GM18861 (cell line): Measurements from ENCODE around the gene RNU1-2.
"Not testable (repeated sequence)": the region's sequence is repeated elsewhere in the genome, so short reads cannot be mapped to it uniquely, and the experiment has no call there.

Source experiments
- ATAC-seq: cut with Tn5 transposase; IDR thresholded peaks from one replicate; pipeline ENCODE4 v1.9.1; 2021; ENCODE audit not compliant: unreplicated experiment

Gene RNU1-2

DNA sequence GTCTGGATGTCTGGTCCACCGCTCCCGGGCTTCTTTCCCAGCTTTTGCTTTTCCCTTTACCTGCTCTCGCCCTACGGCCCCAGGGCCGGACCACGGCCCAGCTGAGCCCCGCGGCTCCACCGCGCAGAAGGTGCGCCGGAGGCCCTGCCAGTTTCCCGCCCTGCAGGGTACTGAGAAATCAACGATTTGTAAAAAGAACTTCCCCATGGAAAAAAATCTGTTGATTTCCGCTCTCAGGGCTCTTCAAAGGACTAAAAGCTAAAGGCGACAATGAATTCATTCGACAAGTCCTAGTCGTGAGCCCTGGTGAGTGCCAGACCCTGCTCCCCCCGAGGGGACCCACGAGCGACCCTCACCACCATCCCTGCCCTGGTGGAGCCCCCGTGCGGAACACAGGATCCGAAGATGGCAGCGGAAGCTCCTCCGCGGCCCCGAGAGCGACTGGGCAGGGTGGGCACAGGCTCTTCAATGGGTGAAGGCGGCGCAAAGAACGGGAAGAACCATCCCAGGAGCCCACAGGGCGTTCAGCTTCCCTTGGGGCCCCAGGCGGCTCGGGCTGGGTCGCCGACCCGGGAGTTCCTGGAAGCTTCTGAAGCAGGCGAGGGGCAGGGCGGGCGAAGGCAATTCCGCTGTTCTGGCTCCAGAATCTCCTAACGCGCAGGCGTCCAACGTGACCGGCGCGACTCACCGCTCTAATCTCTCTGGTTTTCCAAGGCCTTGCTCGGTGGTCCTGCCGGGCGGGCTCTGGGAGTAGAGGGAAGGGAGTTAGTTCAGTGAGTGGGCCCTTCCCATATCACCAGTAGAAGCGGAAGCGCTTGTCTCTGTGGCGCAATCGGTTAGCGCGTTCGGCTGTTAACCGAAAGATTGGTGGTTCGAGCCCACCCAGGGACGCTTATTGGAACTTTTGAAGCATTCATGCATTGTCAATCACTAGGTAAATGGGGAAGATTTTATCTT, 6.6 kb upstream of the RNU1-2 start:
- ATAC-seq, result no peak

DNA sequence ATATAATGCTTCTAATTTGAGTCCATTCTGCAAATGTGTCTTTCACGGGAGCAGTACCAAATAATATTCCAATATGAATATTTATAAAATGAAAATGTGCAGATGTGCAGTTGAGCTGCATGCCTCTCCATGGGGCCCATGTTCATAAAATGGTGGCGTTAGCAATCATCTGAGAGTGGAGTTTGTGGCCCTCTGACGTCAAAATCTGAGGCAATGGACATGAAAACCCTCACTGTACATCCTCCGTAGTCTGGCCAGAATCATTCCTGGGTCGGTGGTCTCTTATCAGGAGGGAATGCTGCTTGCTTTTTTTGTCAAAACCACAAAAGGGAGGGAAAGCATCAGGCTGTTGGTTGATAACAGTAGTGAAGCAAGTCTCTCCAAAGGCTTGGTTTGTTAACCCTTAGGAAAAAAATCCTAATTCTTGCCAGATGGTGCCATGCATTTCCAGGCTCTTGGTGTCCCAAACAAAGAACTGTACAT, 5.2 kb upstream of the RNU1-2 start:
- not testable (repeated sequence) for ATAC-seq

GRCh38 chr1:16891057-16891456, 4.7 kb upstream of the RNU1-2 start:
- not testable (repeated sequence) for ATAC-seq

- not testable (repeated sequence) for ATAC-seq
These were observed 2.7 kb upstream of the RNU1-2 start for GRCh38 chr1:16892978-16893525.

- not testable (repeated sequence) for ATAC-seq
These were observed 2.0 kb upstream of the RNU1-2 start for GRCh38 chr1:16893796-16894195.

DNA sequence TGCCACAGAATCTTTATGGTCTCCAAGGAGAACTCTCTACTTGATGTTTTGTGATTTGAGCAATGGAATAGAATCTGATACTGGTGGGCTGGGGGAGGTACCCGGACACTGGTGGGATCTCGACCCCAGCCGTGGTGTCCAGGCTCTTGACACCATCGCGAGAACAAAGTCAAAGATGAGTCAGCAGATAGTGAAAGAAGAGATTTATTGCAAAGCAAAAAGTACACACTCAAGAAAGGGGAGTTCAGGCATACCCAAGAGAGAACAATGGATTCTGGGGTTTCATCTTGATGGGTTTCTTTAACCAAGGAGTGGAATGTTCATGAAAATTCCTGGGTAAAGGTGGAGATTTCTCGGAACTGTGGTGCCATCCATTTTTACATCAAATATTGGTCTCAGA, 1.4 kb upstream of the RNU1-2 start:
- ATAC-seq, result not testable (repeated sequence)

GRCh38 chr1:16895233-16895597, 565 bp upstream of the RNU1-2 start:
- not testable (repeated sequence) for ATAC-seq

GRCh38 chr1:16896316-16897055, 706 bp downstream of the RNU1-2 start:
- ATAC-seq, result not testable (repeated sequence)

GRCh38 chr1:16897653-16898052, 1.9 kb downstream of the RNU1-2 start:
- ATAC-seq, result not testable (repeated sequence)

- ATAC-seq, result not testable (repeated sequence)
These were observed 2.5 kb downstream of the RNU1-2 start for GRCh38 chr1:16898298-16898697.

DNA sequence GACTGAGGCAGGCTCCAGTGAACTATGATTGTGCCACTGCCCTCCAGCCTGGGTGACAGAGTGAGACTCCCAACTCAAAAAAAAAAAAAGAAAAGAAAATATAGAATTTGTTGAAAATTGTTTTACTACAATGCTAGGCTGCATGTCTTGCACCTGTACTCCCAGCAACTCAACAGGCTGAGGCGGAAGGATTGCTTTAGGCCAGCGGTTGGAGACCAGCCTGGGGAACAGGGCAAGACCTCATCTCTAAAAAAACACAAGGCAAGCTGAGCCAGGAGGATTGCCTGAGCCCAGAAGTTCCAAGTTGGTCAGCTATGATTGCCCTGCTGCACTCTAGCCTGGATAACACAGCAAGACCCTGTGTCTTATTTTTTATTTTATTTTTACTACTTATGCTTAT, 3.2 kb downstream of the RNU1-2 start:
- not testable (repeated sequence) for ATAC-seq

- no peak for ATAC-seq
These were observed 5.0 kb downstream of the RNU1-2 start for GRCh38 chr1:16900751-16901150.

DNA sequence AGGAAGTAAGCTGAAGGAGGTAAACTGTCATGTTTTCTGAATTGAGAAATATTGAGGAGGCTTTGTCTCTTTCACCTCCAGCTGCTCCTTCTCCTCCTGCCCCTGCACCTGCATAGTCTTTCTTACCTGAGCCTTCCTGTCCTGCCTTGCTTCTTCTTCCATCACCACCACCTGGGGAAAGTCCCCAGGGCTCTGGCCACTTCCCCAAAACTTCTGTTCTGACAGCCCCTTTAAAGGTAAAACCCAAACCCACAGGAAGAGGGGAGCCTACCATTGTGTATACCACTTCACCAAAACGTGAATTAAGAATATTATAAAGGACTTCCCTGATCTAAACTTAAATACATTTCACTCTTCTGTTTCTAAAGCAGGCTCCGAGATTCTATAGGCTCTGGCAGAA, 5.6 kb downstream of the RNU1-2 start:
- ATAC-seq, result not testable (repeated sequence)

GRCh38 chr1:16903054-16903453, 7.3 kb downstream of the RNU1-2 start:
- no peak for ATAC-seq

- no peak for ATAC-seq
These were observed 7.6 kb downstream of the RNU1-2 start for GRCh38 chr1:16903458-16903796.

DNA sequence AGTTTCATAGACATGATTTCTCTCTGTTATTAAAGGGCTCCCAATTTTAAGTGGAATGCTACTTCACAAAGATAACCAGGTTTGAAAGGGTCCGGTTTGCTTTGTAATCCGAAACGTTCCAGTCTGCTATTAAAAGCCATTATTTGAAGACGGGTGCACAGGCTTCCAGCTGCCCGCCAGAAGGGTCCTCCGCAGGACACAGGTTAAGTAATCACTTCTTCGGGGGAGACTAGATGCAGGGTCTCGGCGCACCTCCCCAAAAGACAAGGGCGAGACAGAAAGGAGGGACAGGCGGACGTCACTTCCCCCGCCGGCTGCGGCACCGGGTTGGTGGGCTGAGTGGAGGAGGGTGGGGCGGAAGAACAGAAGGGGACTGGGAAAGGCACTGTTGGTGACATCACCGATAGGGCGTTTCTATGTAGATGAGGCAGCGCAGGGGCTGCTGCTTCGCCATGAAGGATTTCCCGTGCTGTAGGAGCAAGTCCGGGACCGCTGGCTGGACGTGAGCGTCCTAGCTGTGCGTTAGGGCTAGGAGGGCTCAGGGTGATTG, 8.9 kb downstream of the RNU1-2 start:
- peak; percentile 67 for ATAC-seq

- peak; percentile 59 for ATAC-seq
These were observed 9.5 kb downstream of the RNU1-2 start for GRCh38 chr1:16905110-16905867.

DNA sequence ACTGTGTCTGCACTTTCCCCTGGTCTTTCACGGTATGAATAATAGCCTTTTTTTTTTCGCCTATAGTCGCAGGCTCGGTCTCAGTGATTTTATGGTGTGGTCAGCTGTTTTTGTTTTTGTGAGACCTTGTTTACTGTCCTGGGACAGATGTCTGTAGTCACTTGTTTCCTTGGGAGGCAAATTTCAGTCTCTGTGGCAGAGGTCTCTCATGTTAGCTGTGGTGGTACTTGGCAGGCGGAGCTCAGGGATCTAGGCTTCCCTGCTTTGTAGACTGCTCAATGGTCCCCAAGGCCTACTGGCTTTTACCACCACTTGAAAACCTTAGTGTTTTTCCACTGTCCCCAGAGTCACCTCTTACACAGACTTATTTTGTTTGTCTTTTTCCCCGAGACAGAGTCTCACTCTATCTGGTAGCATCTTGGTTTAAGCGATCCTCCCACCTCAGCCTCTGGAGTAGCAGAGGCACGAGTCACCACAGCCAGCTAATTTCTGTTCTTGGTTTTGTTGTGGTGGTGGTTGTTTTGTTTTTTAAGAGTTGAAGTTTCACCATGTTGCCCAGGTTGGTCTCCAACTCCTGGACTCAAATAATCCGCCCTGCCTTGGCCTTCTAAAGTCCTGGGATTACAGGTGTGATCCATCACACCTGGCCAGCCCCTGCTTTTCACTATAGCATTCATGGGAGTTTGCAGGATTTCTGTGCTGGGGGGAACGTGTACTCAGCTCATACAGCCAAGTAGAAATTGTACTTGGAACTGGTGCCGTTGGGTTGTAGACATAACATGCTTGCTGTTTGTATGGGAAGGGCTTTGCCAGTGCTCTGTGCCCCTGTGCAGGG, 10.3 kb downstream of the RNU1-2 start:
- no peak for ATAC-seq

DNA sequence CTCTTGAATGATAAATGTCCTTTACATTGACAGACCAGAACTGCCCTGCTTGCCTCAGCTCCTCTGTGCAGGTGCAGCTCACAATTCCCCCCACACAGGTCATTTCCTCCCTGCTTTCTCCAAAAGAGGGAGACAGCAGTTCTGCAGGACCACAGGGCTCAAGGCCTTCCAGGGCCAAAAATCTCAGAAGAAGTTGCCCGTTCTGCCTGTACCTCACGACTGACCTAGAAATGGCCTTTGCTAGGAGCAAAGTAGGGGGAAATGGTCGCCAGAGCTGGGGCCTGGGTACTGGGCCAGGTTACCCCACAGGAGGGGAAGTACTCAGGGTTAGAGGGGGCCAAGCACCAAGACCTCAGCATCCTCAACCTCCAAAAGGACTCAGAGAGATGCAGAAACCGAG, 11.1 kb downstream of the RNU1-2 start:
- no peak for ATAC-seq
